CD4-positive, alpha-beta T cell treated with Interleukin-1 beta for 1 hour (primary cell): ENCODE measurements around the gene GPR78.
"Not testable (repeated sequence)": the region's sequence is repeated elsewhere in the genome, so short reads cannot be mapped to it uniquely, and the experiment has no call there.

ENCODE experiments used
- DNase-seq, 2 donors: peaks; one replicate each; pipeline ENCODE4 v3.0.0-alpha.2; 2020 to 2022

GPR78 gene

GRCh38 chr4:8618961-8619720 is 38.9 kb downstream of the GPR78 start:
- no peak for DNase-seq

GRCh38 chr4:8621135-8621534 is 40.9 kb downstream of the GPR78 start:
- not testable (repeated sequence) for DNase-seq

- not testable (repeated sequence) for DNase-seq
These were observed 44.5 kb downstream of the GPR78 start for GRCh38 chr4:8624601-8625272.

GRCh38 chr4:8630240-8630905 is 50.2 kb downstream of the GPR78 start:
- not testable (repeated sequence) for DNase-seq

- not testable (repeated sequence) for DNase-seq
These were observed 51.7 kb downstream of the GPR78 start for GRCh38 chr4:8631896-8632295.

- not testable (repeated sequence) for DNase-seq
These were observed 54.6 kb downstream of the GPR78 start for GRCh38 chr4:8634773-8635172.

- not testable (repeated sequence) for DNase-seq
These were observed 55.8 kb downstream of the GPR78 start for GRCh38 chr4:8635897-8636554.
